ENCODE results near the gene CNGA2. TPM values are rescaled to one million over a fixed set of nuclear protein-coding genes. Genes with fewer than 3 reads are reported as not detected.

Gene CNGA2
- total and polyA plus RNA-seq, 2 of the 4 experiments (the other 2 are of a cell fraction): not detected

DNA sequence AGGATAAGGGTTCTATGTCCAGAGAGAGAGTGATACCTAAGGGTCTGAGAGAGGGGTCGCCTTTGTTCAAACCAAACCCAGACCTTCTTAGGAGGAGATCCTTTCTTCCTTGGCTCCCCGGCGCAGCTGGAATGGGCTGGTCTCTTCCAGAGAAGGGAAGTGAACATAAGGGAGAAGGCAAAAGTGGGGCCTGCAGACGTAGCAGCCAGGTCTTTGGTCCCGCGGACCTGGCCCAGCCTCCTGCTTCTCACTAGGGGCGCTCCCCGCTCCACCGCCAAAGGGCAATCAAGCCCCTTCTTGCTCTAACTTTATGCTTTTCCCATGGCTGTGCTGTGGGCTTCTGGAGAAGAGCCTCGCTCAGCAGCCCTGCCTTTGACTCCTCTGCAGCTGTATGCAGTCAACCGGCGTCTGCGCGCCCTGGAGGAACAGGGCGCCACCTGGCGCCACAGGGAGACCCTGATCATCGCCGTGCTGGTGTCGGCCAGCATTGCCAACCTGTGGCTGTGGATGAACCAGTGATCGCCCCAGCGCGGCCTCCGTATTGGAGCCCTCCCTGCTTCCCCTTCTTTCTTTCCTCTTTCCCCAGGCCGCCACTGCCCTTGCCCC is 12.2 kb upstream of the CNGA2 start:
- H3K4ac ChIP-seq (ENCODE audit: low read depth, low read length): no peak overlapping the region
- intact Hi-C loops (cut with micrococcal nuclease): loop anchor here (5.0 kb wide), 1 partner anchor 570 kb away; no protein-coding TSS in a partner anchor
- H3K36me3 ChIP-seq (ENCODE audit: control insufficient read depth, insufficient read depth, low read length): no peaks in the 10 kb centered on the region
- H3K27me3 ChIP-seq (ENCODE audit: control insufficient read depth, insufficient read depth, low read length): no peaks in the 10 kb centered on the region
- no peak overlapping the region for H3K9ac ChIP-seq (ENCODE audit: low read depth, low read length)
- in situ Hi-C loops (cut with MboI; ENCODE audit: low sequenced_read_pairs): no loop called here
- no peaks in the 10 kb centered on the region for H3K9me1 ChIP-seq (ENCODE audit: insufficient read depth, low read length)
- H2BK20ac ChIP-seq (ENCODE audit: low read depth, low read length): no peak overlapping the region
- H3K27ac ChIP-seq (ENCODE audit: insufficient read depth, low read length): no peak overlapping the region
- ChIA-PET CTCF (no interaction called here), POLR2A (ENCODE audit: unreplicated experiment) (no interaction called here)
- no peaks in the 10 kb centered on the region for H4K20me1 ChIP-seq (ENCODE audit: insufficient read depth, low read length)
- no peak overlapping the region for H4K8ac ChIP-seq (ENCODE audit: low read depth in 2 of 2, low read length in 2 of 2)
- no peak overlapping the region for H2AFZ ChIP-seq (replicated peaks; ENCODE audit: low read length, poor library complexity)
- H3K56ac ChIP-seq (ENCODE audit: extremely low read depth, insufficient read depth, low read length): no peak overlapping the region
- dilution Hi-C loops (cut with HindIII; ENCODE audit: low sequenced_read_pairs, unreplicated experiment): no loop called here
- no TSS peak for BruUV-seq (replicated peaks)
- no peak overlapping the region for H3K14ac ChIP-seq (replicated peaks; ENCODE audit: low read depth, low read length)
- H3K9me3 ChIP-seq (ENCODE audit: control insufficient read depth, insufficient read depth, low read length): no peaks in the 10 kb centered on the region; the same call in 1 of the 2 replicates
- H3K4me2 ChIP-seq (ENCODE audit: low read depth, low read length): no peak overlapping the region
- H2AK9ac ChIP-seq (replicated peaks; ENCODE audit: low read depth, low read length, poor library complexity): no peak overlapping the region
- no peak for DNase-seq
- peak; percentile 26; the same call in 1 of the 2 replicates for TF ChIP-seq SMC3 (IDR thresholded peaks at IDR 0.05; ENCODE audit: low read depth, low read length)
- TF ChIP-seq, protein P1, sequence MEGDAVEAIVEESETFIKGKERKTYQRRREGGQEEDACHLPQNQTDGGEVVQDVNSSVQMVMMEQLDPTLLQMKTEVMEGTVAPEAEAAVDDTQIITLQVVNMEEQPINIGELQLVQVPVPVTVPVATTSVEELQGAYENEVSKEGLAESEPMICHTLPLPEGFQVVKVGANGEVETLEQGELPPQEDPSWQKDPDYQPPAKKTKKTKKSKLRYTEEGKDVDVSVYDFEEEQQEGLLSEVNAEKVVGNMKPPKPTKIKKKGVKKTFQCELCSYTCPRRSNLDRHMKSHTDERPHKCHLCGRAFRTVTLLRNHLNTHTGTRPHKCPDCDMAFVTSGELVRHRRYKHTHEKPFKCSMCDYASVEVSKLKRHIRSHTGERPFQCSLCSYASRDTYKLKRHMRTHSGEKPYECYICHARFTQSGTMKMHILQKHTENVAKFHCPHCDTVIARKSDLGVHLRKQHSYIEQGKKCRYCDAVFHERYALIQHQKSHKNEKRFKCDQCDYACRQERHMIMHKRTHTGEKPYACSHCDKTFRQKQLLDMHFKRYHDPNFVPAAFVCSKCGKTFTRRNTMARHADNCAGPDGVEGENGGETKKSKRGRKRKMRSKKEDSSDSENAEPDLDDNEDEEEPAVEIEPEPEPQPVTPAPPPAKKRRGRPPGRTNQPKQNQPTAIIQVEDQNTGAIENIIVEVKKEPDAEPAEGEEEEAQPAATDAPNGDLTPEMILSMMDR (conservative IDR thresholded peaks at IDR 0.05; ENCODE audit: low read depth, low read length): peak; percentile 31; the same call in 1 of the 2 replicates
- no peak for TF ChIP-seq RCOR1 (IDR thresholded peaks at IDR 0.05; ENCODE audit: insufficient replicate concordance, low read length)
- no peak for TF ChIP-seq RAD21 (IDR thresholded peaks at IDR 0.05; ENCODE audit: low read length)
- no peak for TF ChIP-seq POLR2A (IDR thresholded peaks at IDR 0.05; ENCODE audit: low read depth, low read length)
- H3K4me1 ChIP-seq (ENCODE audit: control insufficient read depth, insufficient read depth, low read length): no peaks in the 10 kb centered on the region
- H2BK5ac ChIP-seq (ENCODE audit: low read depth, low read length, poor library complexity, severe bottlenecking): no peak overlapping the region
- no peak overlapping the region for H2BK15ac ChIP-seq (ENCODE audit: low read depth, low read length)
- WGBS, 2 experiments (ENCODE audit: extremely low coverage in 2 of 2, insufficient read length in 1 of 2): 40% methylated on average over 9 of the region's 24 CpGs; no CpG with 5 or more reads in 1 of the 2 experiments
- H4K5ac ChIP-seq (ENCODE audit: low read depth, low read length): no peak overlapping the region
- no peak overlapping the region for H4K91ac ChIP-seq (ENCODE audit: insufficient read depth, low read depth, low read length)
- no peak overlapping the region for H3K18ac ChIP-seq (ENCODE audit: low read depth, low read length)
- H3K4me3 ChIP-seq (ENCODE audit: insufficient read depth, low read depth, low read length): no peak overlapping the region
- no peak overlapping the region for H2BK120ac ChIP-seq (ENCODE audit: low read depth, low read length)
- H3K79me1 ChIP-seq (ENCODE audit: low read depth in 1 of 2, low read length in 2 of 2): no peaks in the 10 kb centered on the region
- no peak overlapping the region for H2AK5ac ChIP-seq (ENCODE audit: low read depth, low read length)
- no peak for ATAC-seq (ENCODE audit: low read depth)
- H3K23ac ChIP-seq (ENCODE audit: low read depth, low read length): no peak overlapping the region

Data from IMR-90 (cell line).